ENCODE results near the gene MBIP.

GRCh38 chr14:36303960-36304359 lies 16.5 kb downstream of the MBIP start:
- TF ChIP-seq, protein P1, sequence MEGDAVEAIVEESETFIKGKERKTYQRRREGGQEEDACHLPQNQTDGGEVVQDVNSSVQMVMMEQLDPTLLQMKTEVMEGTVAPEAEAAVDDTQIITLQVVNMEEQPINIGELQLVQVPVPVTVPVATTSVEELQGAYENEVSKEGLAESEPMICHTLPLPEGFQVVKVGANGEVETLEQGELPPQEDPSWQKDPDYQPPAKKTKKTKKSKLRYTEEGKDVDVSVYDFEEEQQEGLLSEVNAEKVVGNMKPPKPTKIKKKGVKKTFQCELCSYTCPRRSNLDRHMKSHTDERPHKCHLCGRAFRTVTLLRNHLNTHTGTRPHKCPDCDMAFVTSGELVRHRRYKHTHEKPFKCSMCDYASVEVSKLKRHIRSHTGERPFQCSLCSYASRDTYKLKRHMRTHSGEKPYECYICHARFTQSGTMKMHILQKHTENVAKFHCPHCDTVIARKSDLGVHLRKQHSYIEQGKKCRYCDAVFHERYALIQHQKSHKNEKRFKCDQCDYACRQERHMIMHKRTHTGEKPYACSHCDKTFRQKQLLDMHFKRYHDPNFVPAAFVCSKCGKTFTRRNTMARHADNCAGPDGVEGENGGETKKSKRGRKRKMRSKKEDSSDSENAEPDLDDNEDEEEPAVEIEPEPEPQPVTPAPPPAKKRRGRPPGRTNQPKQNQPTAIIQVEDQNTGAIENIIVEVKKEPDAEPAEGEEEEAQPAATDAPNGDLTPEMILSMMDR (IDR thresholded peaks at IDR 0.05; ENCODE audit: borderline replicate concordance, extremely low read depth, low read length, poor library complexity, severe bottlenecking) = no peak
- no peak for TF ChIP-seq EZH2 (IDR thresholded peaks at IDR 0.05; ENCODE audit: borderline replicate concordance, low read depth, low read length, severe bottlenecking)

Measured in DND-41 (cell line).